ENCODE measurements around the gene CRYL1. TPM values are rescaled to one million over a fixed set of nuclear protein-coding genes. Genes with fewer than 3 reads are reported as not detected.

CRYL1 gene
- total RNA-seq, 1 donor from 2014 or later, result 3.6 TPM

DNA sequence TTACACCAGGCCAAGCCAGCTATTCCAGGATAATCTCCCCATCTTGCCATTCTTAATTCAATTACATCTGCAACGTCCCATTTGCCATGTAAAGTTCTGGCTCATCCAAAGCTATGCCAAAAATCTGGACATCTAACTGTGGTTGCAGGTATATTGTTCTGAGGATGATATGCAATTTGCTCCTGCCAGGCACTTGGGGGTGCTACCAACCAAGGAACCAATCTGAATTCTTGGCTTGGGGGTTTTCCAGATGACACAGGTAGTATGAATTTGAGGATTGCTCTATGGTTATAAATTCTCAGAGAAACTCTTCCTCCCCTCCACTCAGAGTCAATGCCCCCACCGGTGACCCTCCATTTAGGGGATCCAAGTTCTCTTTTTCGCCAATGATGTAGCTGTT lies 33.0 kb downstream of the CRYL1 start:
- Histone ChIP-seq H3K9me3 (ENCODE audit: low read depth) (no peaks in the 10 kb centered on the region), H3K4me1 (no peaks in the 10 kb centered on the region), H3K9ac (no peak overlapping the region), H3K79me2 (ENCODE audit: low read depth) (no peaks in the 10 kb centered on the region), H3K4me3 (no peak overlapping the region), H3K27me3 (no peaks in the 10 kb centered on the region), H3K4me2 (no peak overlapping the region), H3F3A (ENCODE audit: low read depth) (no peaks in the 10 kb centered on the region), H4K20me1 (ENCODE audit: low read depth) (no peaks in the 10 kb centered on the region), H3K27ac (no peak overlapping the region), H3K36me3 (no peaks in the 10 kb centered on the region), H2AFZ (replicated peaks) (no peak overlapping the region)
- Mint-ChIP-seq H3K4me3 (no peak overlapping the region), H3K4me1 (no peaks in the 10 kb centered on the region), H3K36me3 (no peaks in the 10 kb centered on the region), H3K9me3 (no peaks in the 10 kb centered on the region), H3K27ac (no peak overlapping the region), H3K27me3 (ENCODE audit: insufficient read depth, low read depth) (peaks cover 5% of the 10 kb centered on the region)
- peak; percentile 41 for DNase-seq (ENCODE audit: low spot score)
- TF ChIP-seq EZH2 (IDR thresholded peaks at IDR 0.05), result no peak
- TF ChIP-seq, protein P1, sequence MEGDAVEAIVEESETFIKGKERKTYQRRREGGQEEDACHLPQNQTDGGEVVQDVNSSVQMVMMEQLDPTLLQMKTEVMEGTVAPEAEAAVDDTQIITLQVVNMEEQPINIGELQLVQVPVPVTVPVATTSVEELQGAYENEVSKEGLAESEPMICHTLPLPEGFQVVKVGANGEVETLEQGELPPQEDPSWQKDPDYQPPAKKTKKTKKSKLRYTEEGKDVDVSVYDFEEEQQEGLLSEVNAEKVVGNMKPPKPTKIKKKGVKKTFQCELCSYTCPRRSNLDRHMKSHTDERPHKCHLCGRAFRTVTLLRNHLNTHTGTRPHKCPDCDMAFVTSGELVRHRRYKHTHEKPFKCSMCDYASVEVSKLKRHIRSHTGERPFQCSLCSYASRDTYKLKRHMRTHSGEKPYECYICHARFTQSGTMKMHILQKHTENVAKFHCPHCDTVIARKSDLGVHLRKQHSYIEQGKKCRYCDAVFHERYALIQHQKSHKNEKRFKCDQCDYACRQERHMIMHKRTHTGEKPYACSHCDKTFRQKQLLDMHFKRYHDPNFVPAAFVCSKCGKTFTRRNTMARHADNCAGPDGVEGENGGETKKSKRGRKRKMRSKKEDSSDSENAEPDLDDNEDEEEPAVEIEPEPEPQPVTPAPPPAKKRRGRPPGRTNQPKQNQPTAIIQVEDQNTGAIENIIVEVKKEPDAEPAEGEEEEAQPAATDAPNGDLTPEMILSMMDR (IDR thresholded peaks at IDR 0.05), result peak; percentile 66

DNA sequence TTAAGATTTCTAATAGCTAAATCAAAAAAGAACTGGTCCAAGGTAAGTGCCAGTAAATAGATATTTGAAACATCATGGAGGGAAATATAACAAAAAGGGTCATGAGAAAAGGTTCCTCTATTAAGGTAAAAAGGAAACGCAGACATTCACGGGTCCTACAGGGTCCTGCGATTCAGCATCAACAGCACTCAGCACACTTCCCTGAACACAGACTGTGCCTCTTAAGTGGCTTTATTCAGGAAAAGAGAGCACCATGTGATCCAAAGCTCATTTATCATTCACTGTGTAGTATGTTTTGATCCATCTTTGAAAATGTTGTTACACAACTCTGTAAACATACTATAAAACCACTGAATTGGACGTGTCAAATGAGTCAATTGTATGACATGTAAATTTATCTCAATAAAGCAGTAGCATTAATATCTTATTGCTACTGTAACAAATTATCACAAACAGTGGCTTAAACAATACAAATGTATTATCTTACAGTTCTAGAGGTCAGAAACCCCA lies 33.7 kb downstream of the CRYL1 start:
- Histone ChIP-seq H3K9me3 (ENCODE audit: low read depth) (no peaks in the 10 kb centered on the region), H3F3A (ENCODE audit: low read depth) (no peaks in the 10 kb centered on the region), H3K27ac (no peak overlapping the region), H3K27me3 (no peaks in the 10 kb centered on the region), H3K9ac (no peak overlapping the region), H3K4me2 (no peak overlapping the region), H2AFZ (replicated peaks) (no peak overlapping the region), H4K20me1 (ENCODE audit: low read depth) (no peaks in the 10 kb centered on the region), H3K79me2 (ENCODE audit: low read depth) (no peaks in the 10 kb centered on the region), H3K4me1 (no peaks in the 10 kb centered on the region), H3K4me3 (no peak overlapping the region), H3K36me3 (no peaks in the 10 kb centered on the region)
- Mint-ChIP-seq H3K9me3 (no peaks in the 10 kb centered on the region), H3K36me3 (no peaks in the 10 kb centered on the region), H3K4me1 (no peaks in the 10 kb centered on the region), H3K27ac (no peak overlapping the region), H3K27me3 (ENCODE audit: insufficient read depth, low read depth) (peaks cover 5% of the 10 kb centered on the region), H3K4me3 (no peak overlapping the region)
- no peak for DNase-seq (ENCODE audit: low spot score)
- TF ChIP-seq EZH2phosphoT487 (IDR thresholded peaks at IDR 0.05) (no peak), EZH2 (IDR thresholded peaks at IDR 0.05) (no peak)
- TF ChIP-seq, protein P1 (IDR thresholded peaks at IDR 0.05), result no peak

DNA sequence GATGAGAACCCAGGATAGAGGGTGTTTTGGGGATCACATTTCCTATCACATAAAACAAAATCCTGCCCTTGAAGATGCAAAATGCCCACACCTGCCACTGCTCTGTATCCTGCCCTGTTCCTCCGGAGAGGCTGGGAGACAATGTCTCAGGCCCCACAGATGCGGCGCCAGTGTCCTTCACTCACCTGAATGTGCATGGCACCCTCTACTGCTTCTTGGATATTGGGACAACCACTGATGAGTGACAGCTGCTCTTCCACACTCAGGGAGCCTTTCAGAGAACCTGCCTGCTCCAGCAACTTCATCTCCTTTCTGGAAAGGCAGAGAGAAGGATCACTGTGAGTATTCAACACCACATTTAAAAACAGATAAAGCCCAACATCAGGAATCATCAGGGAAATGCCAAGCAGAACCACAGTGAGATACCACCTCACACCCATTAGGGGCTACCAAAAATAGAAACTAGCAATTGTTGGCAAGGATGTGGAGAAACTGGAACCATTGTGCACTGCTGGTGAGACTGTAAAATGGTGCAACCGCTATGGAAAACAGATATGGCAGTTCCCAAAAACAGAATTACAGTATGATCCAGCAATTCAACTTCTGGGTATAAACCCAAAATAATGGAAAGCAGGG lies 36.4 kb downstream of the CRYL1 start:
- Mint-ChIP-seq H3K27ac (no peak overlapping the region), H3K27me3 (ENCODE audit: insufficient read depth, low read depth) (peaks cover 5% of the 10 kb centered on the region), H3K4me1 (no peaks in the 10 kb centered on the region), H3K4me3 (no peak overlapping the region), H3K36me3 (no peaks in the 10 kb centered on the region), H3K9me3 (no peaks in the 10 kb centered on the region)
- DNase-seq (ENCODE audit: low spot score), result no peak
- no peaks in the 10 kb centered on the region for H4K20me1 ChIP-seq (ENCODE audit: low read depth)
- H2AFZ ChIP-seq (replicated peaks), result no peak overlapping the region
- H3K4me1 ChIP-seq, result no peaks in the 10 kb centered on the region
- no peak overlapping the region for H3K4me2 ChIP-seq
- no peak overlapping the region for H3K27ac ChIP-seq
- no peaks in the 10 kb centered on the region for H3K79me2 ChIP-seq (ENCODE audit: low read depth)
- TF ChIP-seq, protein P1 (IDR thresholded peaks at IDR 0.05), result no peak
- no peak for TF ChIP-seq EZH2 (IDR thresholded peaks at IDR 0.05)
- TF ChIP-seq EZH2phosphoT487 (IDR thresholded peaks at IDR 0.05), result no peak
- H3K36me3 ChIP-seq, result no peaks in the 10 kb centered on the region
- H3K9me3 ChIP-seq (ENCODE audit: low read depth), result no peaks in the 10 kb centered on the region
- H3F3A ChIP-seq (ENCODE audit: low read depth), result no peaks in the 10 kb centered on the region
- no peaks in the 10 kb centered on the region for H3K27me3 ChIP-seq
- no peak overlapping the region for H3K9ac ChIP-seq
- H3K4me3 ChIP-seq, result no peak overlapping the region

All from neural progenitor cell (in vitro differentiated cells).